22Rv1 (cell line): ENCODE results near the gene VPS35L.

Experiments
- CTCF ChIP-seq: fragments of 450-650 bp; IDR thresholded peaks from 2 replicates; pipeline ENCODE4 v1.5.1; 2017; ENCODE audit warnings: mild to moderate bottlenecking
- ZFX ChIP-seq: fragments of 450-650 bp; IDR thresholded peaks from 2 replicates; pipeline ENCODE4 v1.6.1; 2017; ENCODE audit warnings: antibody characterized with exemption, borderline replicate concordance

DNA sequence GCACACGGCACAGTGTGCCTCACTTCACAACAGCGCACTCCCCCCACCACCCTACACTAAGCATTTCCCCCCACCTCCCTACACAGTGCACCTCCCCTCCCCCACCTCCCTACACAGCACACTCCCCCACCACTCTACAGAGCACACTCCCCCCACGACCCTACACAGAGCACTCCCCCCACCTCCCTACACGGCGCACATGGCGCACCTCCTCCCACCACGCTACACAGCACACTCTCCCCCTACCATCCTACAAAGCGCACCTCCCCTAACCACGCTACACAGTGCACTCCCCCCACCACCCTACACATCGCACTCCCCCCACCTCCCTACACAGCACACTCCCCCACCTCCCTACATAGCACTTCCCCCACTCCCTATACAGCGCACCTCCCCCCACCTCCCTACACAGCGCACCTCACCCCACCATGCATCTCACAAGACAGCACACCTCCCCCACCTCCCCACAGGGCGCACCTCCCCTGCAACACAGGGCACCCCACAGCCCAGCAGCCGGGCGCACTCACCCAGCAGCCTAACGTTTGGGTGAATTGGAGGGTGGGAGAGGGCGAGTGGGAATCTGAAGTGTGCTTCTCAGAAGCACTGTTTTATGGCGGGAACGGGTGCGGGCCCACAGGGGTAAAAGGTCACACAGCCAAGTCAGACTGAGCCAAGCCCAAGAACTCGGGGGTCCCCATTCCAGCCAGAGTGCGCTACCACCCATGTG lies 152.2 kb downstream of the VPS35L start:
- no peak for TF ChIP-seq CTCF
- no peak for TF ChIP-seq ZFX
